Pancreas (tissue), 10 donors: ENCODE results near the gene PHKB. TPM values are rescaled to one million over a fixed set of nuclear protein-coding genes. Genes with fewer than 3 reads are reported as not detected.

Source experiments
- ATAC-seq, 4 donors: fragments of 200-7000 bp; cut with Tn5 transposase; one replicate each; pipeline versions ENCODE4 v1.8.0 to v1.9.1; 2020; ENCODE audit warnings: mild to moderate bottlenecking in 4 of 4, moderate library complexity in 4 of 4
- DNase-seq, 6 donors: peaks; one replicate each; pipeline ENCODE4 v3.0.0-alpha.2; 2020
- FAIRE-seq: peaks from 2 replicates; lab custom pipeline; 2012; peaks lifted over from hg19 to GRCh38; lab: Jason Lieb, UNC
- H3K27ac ChIP-seq, 4 donors: fragments of 200-600 bp; sonication (generic); 1 replicate in 3 of 4; 2 replicates in 1 of 4; pipeline versions ENCODE4 v1.5.0 to v1.8.0; 2020
- H3K27me3 ChIP-seq, 4 donors: fragments of 200-600 bp; one replicate each; pipeline ENCODE4 v1.8.0; 2021
- H3K36me3 ChIP-seq, 3 donors: fragments of 200-600 bp; sonication (generic) in 1 of 3; one replicate each; pipeline versions ENCODE4 v1.5.0 to v1.8.0; 2020 to 2021
- H3K4me1 ChIP-seq, 3 donors: fragments of 200-600 bp; one replicate each; pipeline ENCODE4 v1.8.0; 2021
- H3K4me3 ChIP-seq, 4 donors: fragments of 200-600 bp; sonication (generic) in 2 of 4; one replicate each; pipeline versions ENCODE4 v1.5.0 to v1.8.0; 2020 to 2021
- H3K9me3 ChIP-seq, 4 donors: fragments of 200-600 bp; one replicate each; pipeline ENCODE4 v1.8.0; 2021
- WGBS, 2 donors: extraction: QIAGEN DNeasy Blood & Tissue Kit; methylation state at CpG; one replicate each; pipeline ENCODE4 v1.1.7; 2013; 5-methylcytosine and 5-hydroxymethylcytosine counted together
- intact Hi-C, 3 donors: fragments of 100-400 bp; cut with DNase I; formaldehyde crosslinking; loops; one replicate each; pipeline versions ENCODE4 v1.11.1 to v1.14.2; 2022
- polyA plus RNA-seq, 2 donors: library from polyadenylated mRNA; stranded (reverse); fragments of 200-250 nt; gene quantifications; one replicate each; pipeline ENCODE4 v1.2.3, GENCODE V29; 2013
- total RNA-seq, 6 donors: library from RNA; stranded (reverse); fragmentation: NEBNext Ultra II Directional in 4 of 6; extraction: Animal tissue kit (Norgen Biotek cat#: 25700) in 4 of 6; gene quantifications; one replicate each; pipeline versions ENCODE4 v1.2.1 to v1.2.4, GENCODE V29; 2021 to 2023
- TF ChIP-seq, protein P1 (sequence below), 4 donors: fragments of 200-600 bp; sonication (generic) in 3 of 4; IDR thresholded peaks; one replicate each; pipeline versions ENCODE4 v1.5.0 to v1.8.0; 2021; ENCODE audit warnings: antibody characterized with exemption in 4 of 4
- donor health status: healthy with polysubstance abuse.
- donor health status: DM: no; HTN: no; CAD: no; lungs with moderate emphysema.
- donor health status: DM: no; HTN: no; CAD: no.
- donor health status: control.
- donor health status: control.
- donor health status: Bipolar disorder and iron deficiency.
- donor health status: DM: yes; HTN: yes; CAD: no.
- donor health status: DM: no; HTN: no; CAD: no.
- donor health status: DM: no; HTN: no; CAD: no.
- donor health status: DM: yes; HTN: yes; CAD: no.

PHKB gene
- total and polyA plus RNA-seq, 8 donors = 13.3 to 46.4 (median 27.2) TPM

DNA sequence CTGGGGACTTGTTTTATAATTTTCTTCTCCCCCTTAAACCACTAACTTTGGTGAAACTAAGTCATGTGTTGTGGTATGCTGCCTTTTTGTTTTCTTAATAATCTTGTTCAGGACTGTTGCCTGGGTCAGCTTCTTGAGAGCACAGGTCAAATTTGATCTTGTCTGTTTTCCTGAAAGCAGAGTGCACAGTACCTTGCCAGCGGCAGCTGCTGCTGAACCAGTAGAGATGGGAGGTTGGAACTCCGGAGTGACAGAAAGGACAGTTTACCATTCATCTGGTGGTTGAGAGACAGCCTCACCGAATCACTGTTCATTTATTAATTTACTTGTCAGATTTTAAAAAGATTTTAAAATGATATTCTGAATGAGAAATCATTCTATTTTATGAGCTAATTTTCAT, 125.0 kb downstream of the PHKB start:
- no peak overlapping the region for H3K27ac ChIP-seq
- TF ChIP-seq, protein P1, sequence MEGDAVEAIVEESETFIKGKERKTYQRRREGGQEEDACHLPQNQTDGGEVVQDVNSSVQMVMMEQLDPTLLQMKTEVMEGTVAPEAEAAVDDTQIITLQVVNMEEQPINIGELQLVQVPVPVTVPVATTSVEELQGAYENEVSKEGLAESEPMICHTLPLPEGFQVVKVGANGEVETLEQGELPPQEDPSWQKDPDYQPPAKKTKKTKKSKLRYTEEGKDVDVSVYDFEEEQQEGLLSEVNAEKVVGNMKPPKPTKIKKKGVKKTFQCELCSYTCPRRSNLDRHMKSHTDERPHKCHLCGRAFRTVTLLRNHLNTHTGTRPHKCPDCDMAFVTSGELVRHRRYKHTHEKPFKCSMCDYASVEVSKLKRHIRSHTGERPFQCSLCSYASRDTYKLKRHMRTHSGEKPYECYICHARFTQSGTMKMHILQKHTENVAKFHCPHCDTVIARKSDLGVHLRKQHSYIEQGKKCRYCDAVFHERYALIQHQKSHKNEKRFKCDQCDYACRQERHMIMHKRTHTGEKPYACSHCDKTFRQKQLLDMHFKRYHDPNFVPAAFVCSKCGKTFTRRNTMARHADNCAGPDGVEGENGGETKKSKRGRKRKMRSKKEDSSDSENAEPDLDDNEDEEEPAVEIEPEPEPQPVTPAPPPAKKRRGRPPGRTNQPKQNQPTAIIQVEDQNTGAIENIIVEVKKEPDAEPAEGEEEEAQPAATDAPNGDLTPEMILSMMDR (IDR thresholded peaks at IDR 0.05) = no peak
- no peaks in the 10 kb centered on the region for H3K27me3 ChIP-seq
- 91 to 95% methylated on average over 3 of the region's 3 CpGs for WGBS, 2 donors
- H3K4me3 ChIP-seq = no peak overlapping the region
- intact Hi-C loops = no loop called here
- FAIRE-seq (no peak), DNase-seq (no peak), ATAC-seq (no peak)
- peaks cover 0 to 9% (median 5%) of the 10 kb centered on the region in 3 donors for H3K36me3 ChIP-seq
- H3K4me1 ChIP-seq = no peaks in the 10 kb centered on the region
- H3K9me3 ChIP-seq = no peaks in the 10 kb centered on the region

DNA sequence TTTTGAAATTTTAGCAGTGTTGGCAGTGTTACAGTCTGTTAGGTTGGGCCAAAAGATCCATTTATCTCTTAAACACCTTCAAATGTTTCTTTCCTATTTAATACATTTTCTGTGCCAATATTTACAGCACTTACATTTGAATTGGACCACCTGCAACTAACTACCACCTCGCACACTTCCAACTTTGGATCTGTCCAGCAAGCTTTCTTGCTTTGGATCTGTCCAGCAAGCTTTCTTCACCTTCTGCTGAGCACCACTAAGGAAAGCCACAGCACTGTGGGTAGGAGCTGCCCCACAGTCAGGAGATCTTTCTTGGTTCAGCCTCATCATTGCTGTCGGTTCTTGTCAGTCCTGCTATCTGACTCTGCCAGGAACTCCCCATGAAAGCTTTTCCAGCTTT, 129.3 kb downstream of the PHKB start:
- no peak overlapping the region for H3K4me3 ChIP-seq
- H3K27me3 ChIP-seq = no peaks in the 10 kb centered on the region
- intact Hi-C loops = no loop called here
- H3K9me3 ChIP-seq = no peaks in the 10 kb centered on the region
- H3K36me3 ChIP-seq = peaks cover 0 to 26% (median 5%) of the 10 kb centered on the region in 3 donors
- no peak for DNase-seq
- WGBS, 2 donors = 97% methylated on average over 2 of the region's 2 CpGs
- no peak for FAIRE-seq
- TF ChIP-seq, protein P1 (IDR thresholded peaks at IDR 0.05) = no peak
- no peak for ATAC-seq
- H3K27ac ChIP-seq = no peak overlapping the region
- no peaks in the 10 kb centered on the region for H3K4me1 ChIP-seq

DNA sequence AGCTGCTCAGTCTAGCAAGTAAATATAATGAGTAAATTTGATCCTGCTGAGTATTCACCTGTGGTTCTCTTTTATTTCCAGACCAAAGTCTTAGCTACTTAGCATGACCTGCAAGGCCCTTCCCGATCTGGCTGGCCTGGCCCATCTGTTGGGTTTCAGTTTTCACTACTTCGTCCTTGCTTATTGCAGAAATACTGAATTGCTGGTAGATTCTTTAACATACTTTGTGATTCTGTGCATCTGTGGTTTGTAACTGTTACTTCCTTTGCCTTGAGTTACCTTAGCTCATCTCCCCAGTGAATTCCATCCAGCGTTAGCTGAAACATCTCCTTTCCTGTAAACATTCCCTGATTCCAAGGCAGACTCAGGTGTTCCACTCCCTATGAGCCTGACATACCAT, 131.1 kb downstream of the PHKB start:
- no peak for ATAC-seq
- Histone ChIP-seq H3K27me3 (no peaks in the 10 kb centered on the region), H3K4me3 (no peak overlapping the region), H3K27ac (no peak overlapping the region), H3K9me3 (no peaks in the 10 kb centered on the region), H3K36me3 (peaks cover 0 to 26% (median 5%) of the 10 kb centered on the region in 3 donors), H3K4me1 (no peaks in the 10 kb centered on the region)
- WGBS, 2 donors = 88 to 93% methylated on average over 3 of the region's 3 CpGs
- intact Hi-C loops = no loop called here
- no peak for FAIRE-seq
- TF ChIP-seq, protein P1 (IDR thresholded peaks at IDR 0.05) = no peak
- no peak for DNase-seq

DNA sequence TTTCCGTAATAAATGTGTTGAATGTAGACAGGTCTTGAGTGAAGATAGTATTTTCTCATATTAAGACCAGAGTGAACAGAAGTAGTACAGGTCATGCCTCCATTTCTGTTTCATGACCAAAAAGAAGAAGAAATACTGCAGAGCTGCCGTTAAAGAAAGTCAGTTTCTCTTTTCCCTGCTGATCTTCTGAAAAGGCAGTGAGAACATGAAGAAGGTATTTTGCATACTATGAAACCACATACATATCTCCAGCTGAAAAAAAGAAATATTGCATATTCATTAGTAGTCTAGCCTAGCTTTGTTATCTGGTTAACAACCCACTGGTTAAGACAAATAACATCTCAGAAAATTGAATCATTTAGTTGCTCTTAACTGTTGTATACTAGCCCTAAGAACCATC, 138.4 kb downstream of the PHKB start:
- H3K36me3 ChIP-seq = peaks cover 0 to 9% (median 0%) of the 10 kb centered on the region in 3 donors
- H3K9me3 ChIP-seq = no peaks in the 10 kb centered on the region
- H3K27ac ChIP-seq = no peak overlapping the region
- H3K27me3 ChIP-seq = no peaks in the 10 kb centered on the region
- intact Hi-C loops = no loop called here
- FAIRE-seq = no peak
- TF ChIP-seq, protein P1 (IDR thresholded peaks at IDR 0.05) = no peak
- DNase-seq = no peak
- H3K4me1 ChIP-seq = no peaks in the 10 kb centered on the region
- WGBS, 2 donors = 94 to 99% methylated on average over 2 of the region's 2 CpGs
- no peak for ATAC-seq
- H3K4me3 ChIP-seq = no peak overlapping the region

DNA sequence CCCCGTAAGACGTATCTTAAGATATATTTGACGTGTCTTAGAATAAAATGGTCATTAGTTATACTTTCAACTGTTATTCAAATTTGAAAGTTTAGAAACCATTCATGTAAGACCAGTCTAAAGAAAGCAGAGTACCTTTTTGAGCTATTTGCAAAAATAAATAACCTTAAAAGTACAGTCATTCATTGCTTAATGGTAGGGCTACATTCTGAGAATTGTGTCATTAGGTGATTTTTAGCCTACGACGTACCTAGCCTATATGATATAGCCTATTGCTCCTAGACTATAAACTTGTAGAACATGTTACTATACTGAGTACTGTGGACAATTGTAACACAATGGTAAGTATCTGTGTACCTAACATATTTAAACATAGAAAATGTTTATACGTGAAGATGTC, 139.2 kb downstream of the PHKB start:
- DNase-seq = no peak
- Histone ChIP-seq H3K4me3 (no peak overlapping the region), H3K27ac (no peak overlapping the region), H3K36me3 (peaks cover 0 to 9% (median 0%) of the 10 kb centered on the region in 3 donors), H3K9me3 (no peaks in the 10 kb centered on the region), H3K4me1 (no peaks in the 10 kb centered on the region), H3K27me3 (no peaks in the 10 kb centered on the region)
- TF ChIP-seq, protein P1 (IDR thresholded peaks at IDR 0.05) = no peak
- intact Hi-C loops = no loop called here
- WGBS, 2 donors = 97% methylated on average over 6 of the region's 6 CpGs
- ATAC-seq = no peak
- FAIRE-seq = no peak
